ENCODE data around the gene ATP10A.

Gene ATP10A

GRCh38 chr15:25733036-25733855 is 129.9 kb downstream of the ATP10A start:
- no peak for DNase-seq
- no peaks in the 10 kb centered on the region for H3K27me3 ChIP-seq
- no peak for TF ChIP-seq CTCF (IDR thresholded peaks at IDR 0.05)
- intact Hi-C loops (cut with DNase I; ENCODE audit: low total_unique reads): loop anchor here (10.0 kb wide), 1 partner anchor 62 kb away; no protein-coding TSS in a partner anchor
- H3K4me3 ChIP-seq: no peak overlapping the region
- peaks cover 0 to 73% (median 49%) of the 10 kb centered on the region in 4 donors for H3K4me1 ChIP-seq
- peak overlapping the region; percentile 79 to 82 for H3K27ac ChIP-seq
- no peaks in the 10 kb centered on the region for H3K9me3 ChIP-seq
- H3K36me3 ChIP-seq: peaks cover 0 to 13% (median 11%) of the 10 kb centered on the region in 3 donors

GRCh38 chr15:25732191-25732590 is 130.9 kb downstream of the ATP10A start:
- Histone ChIP-seq H3K27ac (peak overlapping the region in 1 of 2 donors; percentile 36), H3K36me3 (peaks cover 0 to 19% (median 13%) of the 10 kb centered on the region in 3 donors), H3K27me3 (no peaks in the 10 kb centered on the region), H3K4me1 (peaks cover 0 to 65% (median 41%) of the 10 kb centered on the region in 4 donors), H3K4me3 (no peak overlapping the region), H3K9me3 (no peaks in the 10 kb centered on the region)
- no peak for TF ChIP-seq CTCF (IDR thresholded peaks at IDR 0.05)
- DNase-seq: no peak
- intact Hi-C loops (cut with DNase I; ENCODE audit: low total_unique reads): loop anchor here (10.0 kb wide), 1 partner anchor 63 kb away; no protein-coding TSS in a partner anchor

GRCh38 chr15:25731411-25731810 is 131.7 kb downstream of the ATP10A start:
- Histone ChIP-seq H3K27ac (peak overlapping the region; percentile 16 to 36), H3K36me3 (peaks cover 0 to 19% (median 18%) of the 10 kb centered on the region in 3 donors), H3K4me1 (peaks cover 0 to 58% (median 35%) of the 10 kb centered on the region in 4 donors), H3K27me3 (no peaks in the 10 kb centered on the region), H3K9me3 (no peaks in the 10 kb centered on the region), H3K4me3 (no peak overlapping the region)
- DNase-seq: no peak
- no peak for TF ChIP-seq CTCF (IDR thresholded peaks at IDR 0.05)
- intact Hi-C loops (cut with DNase I; ENCODE audit: low total_unique reads): loop anchor here (10.0 kb wide), 1 partner anchor 63 kb away; no protein-coding TSS in a partner anchor

GRCh38 chr15:25730918-25731317 is 132.2 kb downstream of the ATP10A start:
- TF ChIP-seq CTCF (IDR thresholded peaks at IDR 0.05): no peak
- peaks cover 3 to 23% (median 20%) of the 10 kb centered on the region in 3 donors for H3K36me3 ChIP-seq
- H3K27ac ChIP-seq: peak overlapping the region in 1 of 2 donors; percentile 36
- no peak for DNase-seq
- H3K27me3 ChIP-seq: no peaks in the 10 kb centered on the region
- H3K9me3 ChIP-seq: no peaks in the 10 kb centered on the region
- H3K4me3 ChIP-seq: no peak overlapping the region
- H3K4me1 ChIP-seq: peaks cover 0 to 53% (median 31%) of the 10 kb centered on the region in 4 donors
- intact Hi-C loops (cut with DNase I; ENCODE audit: low total_unique reads): loop anchor here (10.0 kb wide), 1 partner anchor 64 kb away; no protein-coding TSS in a partner anchor

- Histone ChIP-seq H3K4me1 (peaks cover 0 to 33% (median 17%) of the 10 kb centered on the region in 4 donors), H3K4me3 (no peak overlapping the region), H3K36me3 (peaks cover 19 to 44% (median 31%) of the 10 kb centered on the region in 3 donors), H3K27me3 (no peaks in the 10 kb centered on the region), H3K27ac (no peak overlapping the region), H3K9me3 (no peaks in the 10 kb centered on the region)
- no peak for TF ChIP-seq CTCF (IDR thresholded peaks at IDR 0.05)
- DNase-seq: peak in 1 of 2 donors; percentile 52
- intact Hi-C loops (cut with DNase I; ENCODE audit: low total_unique reads): no loop called here
Observed at GRCh38 chr15:25728816-25729215, 134.3 kb downstream of the ATP10A start.
